ENCODE measurements around the gene UBE3C.

The UBE3C gene

DNA sequence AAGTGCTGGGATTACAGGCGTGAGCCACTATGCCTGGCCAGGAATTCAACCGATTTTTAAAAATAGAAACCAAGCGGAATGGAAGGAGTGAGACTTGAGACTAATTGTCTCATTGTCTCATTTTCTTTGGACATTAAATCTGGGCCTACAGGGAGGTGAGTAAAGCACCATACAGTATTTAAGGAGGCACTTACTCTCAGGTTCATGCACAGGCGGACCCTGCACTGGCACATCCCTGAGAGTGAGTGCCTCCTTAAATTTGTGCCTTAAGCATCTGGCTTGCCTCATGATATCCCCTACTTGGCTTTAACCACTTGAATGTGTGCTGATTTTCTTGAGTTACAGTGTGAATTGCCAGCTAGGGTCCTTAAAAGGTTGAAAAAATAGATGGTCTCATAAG, 10.6 kb downstream of the UBE3C start:
- Histone ChIP-seq H3K79me2 (ENCODE audit: low read length) (peaks cover 100% of the 10 kb centered on the region), H3K9me2 (replicated peaks; ENCODE audit: insufficient read depth, low read length) (no peaks in the 10 kb centered on the region), H3K4me1 (ENCODE audit: low read length) (peaks cover 9% of the 10 kb centered on the region), H3K4me2 (ENCODE audit: low read depth, low read length) (no peak overlapping the region), H2AFZ (ENCODE audit: low read length) (no peak overlapping the region), H3F3A (ENCODE audit: insufficient read depth, low read length) (no peaks in the 10 kb centered on the region), H4K20me1 (ENCODE audit: insufficient read depth, low read length) (peaks cover 93% of the 10 kb centered on the region), H3K4me3 (ENCODE audit: low read length) (no peak overlapping the region), H3K9me3 (replicated peaks; ENCODE audit: insufficient read depth, low read length) (no peaks in the 10 kb centered on the region), H3K27me3 (replicated peaks; ENCODE audit: insufficient read depth, low read length) (no peaks in the 10 kb centered on the region), H3K27ac (ENCODE audit: low read length) (no peak overlapping the region), H3K9ac (ENCODE audit: low read length) (no peak overlapping the region), H3K36me3 (replicated peaks; ENCODE audit: insufficient read depth, low read length) (peaks cover 3% of the 10 kb centered on the region; the same call in 1 of the 2 replicates)
- TF ChIP-seq EZH2 (optimal IDR thresholded peaks at IDR 0.05; ENCODE audit: low read depth, low read length) (no peak), EZH2phosphoT487 (IDR thresholded peaks at IDR 0.05; ENCODE audit: low read length) (no peak), CTCF (IDR thresholded peaks at IDR 0.05; ENCODE audit: low read length) (no peak)
- no peak for DNase-seq

DNA sequence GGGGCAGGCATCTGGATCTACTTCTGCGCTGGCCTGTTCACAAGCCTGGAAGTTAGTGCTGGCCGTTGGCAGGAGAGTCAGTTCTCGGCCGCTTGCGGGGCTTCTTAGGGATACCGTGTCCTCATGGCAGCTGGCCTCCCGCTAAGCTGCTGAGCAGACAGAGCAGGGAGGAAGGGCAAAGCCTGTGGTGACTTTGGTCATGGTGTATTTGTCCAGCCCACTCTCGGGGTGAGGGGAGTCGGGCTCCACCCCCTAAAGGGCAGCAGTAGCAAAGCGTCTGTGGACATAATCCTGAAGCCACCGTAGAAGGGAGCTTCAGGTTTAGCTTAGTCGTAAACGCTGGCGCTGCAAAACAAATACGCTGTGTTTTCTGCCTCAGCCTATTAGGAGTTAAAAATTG, 12.2 kb downstream of the UBE3C start:
- no peak overlapping the region for H3K4me2 ChIP-seq (ENCODE audit: low read depth, low read length)
- H3K9me2 ChIP-seq (replicated peaks; ENCODE audit: insufficient read depth, low read length), result no peaks in the 10 kb centered on the region
- no peak overlapping the region for H3K9ac ChIP-seq (ENCODE audit: low read length)
- H3K36me3 ChIP-seq (replicated peaks; ENCODE audit: insufficient read depth, low read length), result peaks cover 3% of the 10 kb centered on the region; the same call in 1 of the 2 replicates
- no peak overlapping the region for H3K4me3 ChIP-seq (ENCODE audit: low read length)
- H4K20me1 ChIP-seq (ENCODE audit: insufficient read depth, low read length), result peaks cover 97% of the 10 kb centered on the region
- no peaks in the 10 kb centered on the region for H3F3A ChIP-seq (ENCODE audit: insufficient read depth, low read length)
- TF ChIP-seq EZH2 (optimal IDR thresholded peaks at IDR 0.05; ENCODE audit: low read depth, low read length), result no peak
- TF ChIP-seq EZH2phosphoT487 (IDR thresholded peaks at IDR 0.05; ENCODE audit: low read length), result no peak
- no peak for TF ChIP-seq CTCF (IDR thresholded peaks at IDR 0.05; ENCODE audit: low read length)
- no peaks in the 10 kb centered on the region for H3K27me3 ChIP-seq (replicated peaks; ENCODE audit: insufficient read depth, low read length)
- no peaks in the 10 kb centered on the region for H3K9me3 ChIP-seq (replicated peaks; ENCODE audit: insufficient read depth, low read length)
- DNase-seq, result no peak
- H3K27ac ChIP-seq (ENCODE audit: low read length), result no peak overlapping the region
- H3K79me2 ChIP-seq (ENCODE audit: low read length), result peaks cover 100% of the 10 kb centered on the region
- H2AFZ ChIP-seq (ENCODE audit: low read length), result no peak overlapping the region
- H3K4me1 ChIP-seq (ENCODE audit: low read length), result peaks cover 9% of the 10 kb centered on the region

DNA sequence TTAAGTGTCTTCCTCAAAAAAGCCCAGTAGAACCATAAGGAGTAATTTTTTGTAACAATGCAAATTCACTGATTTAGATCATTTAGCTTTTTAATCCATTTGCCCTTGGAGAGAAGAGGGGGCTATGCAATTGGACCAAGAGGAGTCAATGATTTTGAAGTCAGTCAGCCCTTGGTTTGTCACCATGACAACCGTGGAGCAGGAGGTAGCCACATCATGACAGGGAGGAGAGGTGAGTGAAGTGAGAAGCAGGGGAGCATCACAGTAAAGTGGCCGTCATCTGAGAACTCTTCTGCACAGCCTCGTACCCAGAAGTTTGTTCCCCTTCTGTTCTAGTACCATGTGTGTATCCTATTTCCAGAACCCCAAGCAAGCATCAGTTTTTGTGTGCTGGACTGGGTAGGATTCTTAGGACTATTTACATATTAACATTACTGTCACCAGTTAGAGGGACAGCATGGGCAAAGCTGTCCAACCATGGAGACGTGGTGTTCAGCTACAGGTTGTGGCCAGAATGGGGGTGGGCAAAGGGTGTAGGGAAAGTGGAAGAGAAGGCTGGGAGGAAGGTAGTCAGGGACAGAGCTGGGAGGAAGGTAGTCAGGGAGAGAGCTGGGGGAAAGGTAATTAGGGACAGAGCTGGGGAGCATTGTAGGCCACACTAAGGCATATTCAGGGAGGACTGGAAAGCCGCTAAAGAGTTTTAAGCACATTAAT, 13.1 kb downstream of the UBE3C start:
- H4K20me1 ChIP-seq (ENCODE audit: insufficient read depth, low read length), result peaks cover 94% of the 10 kb centered on the region

More for the DNA sequence above, 13.1 kb downstream of the UBE3C start:
- no peak overlapping the region for H3K9ac ChIP-seq (ENCODE audit: low read length)
- H3K27ac ChIP-seq (ENCODE audit: low read length), result no peak overlapping the region
- H3K4me2 ChIP-seq (ENCODE audit: low read depth, low read length), result no peak overlapping the region
- H3K27me3 ChIP-seq (replicated peaks; ENCODE audit: insufficient read depth, low read length), result no peaks in the 10 kb centered on the region
- peaks cover 8% of the 10 kb centered on the region for H3K4me1 ChIP-seq (ENCODE audit: low read length)
- peaks cover 100% of the 10 kb centered on the region for H3K79me2 ChIP-seq (ENCODE audit: low read length)
- no peaks in the 10 kb centered on the region for H3K9me2 ChIP-seq (replicated peaks; ENCODE audit: insufficient read depth, low read length)
- no peaks in the 10 kb centered on the region for H3F3A ChIP-seq (ENCODE audit: insufficient read depth, low read length)
- no peak for DNase-seq
- H3K9me3 ChIP-seq (replicated peaks; ENCODE audit: insufficient read depth, low read length), result no peaks in the 10 kb centered on the region
- no peak overlapping the region for H3K4me3 ChIP-seq (ENCODE audit: low read length)
- peaks cover 3% of the 10 kb centered on the region; the same call in 1 of the 2 replicates for H3K36me3 ChIP-seq (replicated peaks; ENCODE audit: insufficient read depth, low read length)
- no peak overlapping the region for H2AFZ ChIP-seq (ENCODE audit: low read length)
- no peak for TF ChIP-seq EZH2phosphoT487 (IDR thresholded peaks at IDR 0.05; ENCODE audit: low read length)
- TF ChIP-seq EZH2 (optimal IDR thresholded peaks at IDR 0.05; ENCODE audit: low read depth, low read length), result no peak
- no peak for TF ChIP-seq CTCF (IDR thresholded peaks at IDR 0.05; ENCODE audit: low read length)

Measured in MM.1S (cell line).